HG02973 (cell line): ENCODE measurements around the gene ACVRL1.

ENCODE experiments used
- ATAC-seq: cut with Tn5 transposase; IDR thresholded peaks from one replicate; pipeline ENCODE4 v1.9.1; 2021; ENCODE audit warnings: moderate library complexity; ENCODE audit not compliant: unreplicated experiment

ACVRL1 gene

DNA sequence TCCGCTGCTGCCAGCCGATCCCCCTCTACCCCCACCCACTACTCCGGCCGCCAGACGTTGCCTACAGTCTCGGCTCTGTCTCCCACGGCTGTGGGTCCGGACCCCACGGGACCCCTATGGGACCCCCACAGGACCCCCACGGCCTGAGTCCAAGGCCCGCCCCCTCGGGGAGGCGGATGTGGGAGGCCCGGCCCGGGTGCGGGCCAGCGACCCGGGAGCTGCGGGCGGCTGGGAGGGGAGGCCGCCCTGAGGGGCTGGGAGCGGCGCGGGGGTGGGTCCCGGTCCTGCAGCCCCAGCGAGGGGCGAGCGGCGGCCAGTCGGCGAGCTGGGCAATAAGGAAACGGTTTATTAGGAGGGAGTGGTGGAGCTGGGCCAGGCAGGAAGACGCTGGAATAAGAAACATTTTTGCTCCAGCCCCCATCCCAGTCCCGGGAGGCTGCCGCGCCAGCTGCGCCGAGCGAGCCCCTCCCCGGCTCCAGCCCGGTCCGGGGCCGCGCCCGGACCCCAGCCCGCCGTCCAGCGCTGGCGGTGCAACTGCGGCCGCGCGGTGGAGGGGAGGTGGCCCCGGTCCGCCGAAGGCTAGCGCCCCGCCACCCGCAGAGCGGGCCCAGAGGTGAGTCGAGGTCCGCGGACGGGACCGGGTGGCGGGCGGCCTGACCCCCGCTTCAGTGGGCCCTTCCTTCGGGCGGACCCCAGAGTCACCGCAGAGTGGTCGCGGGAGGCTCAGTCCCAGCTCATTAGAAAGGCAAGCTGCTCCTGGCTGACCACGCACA lies at the start of gene ACVRL1:
ACVRL1 (plus strand) TSS at position 422 of the 773 bp plus-strand sequence. CDS start 4,971 bp downstream, outside the sequence.
- ATAC-seq = no peak

- no peak for ATAC-seq
These were observed 46.3 kb upstream of the ACVRL1 start for GRCh38 chr12:51860986-51861385.

- no peak for ATAC-seq
These were observed 44.4 kb upstream of the ACVRL1 start for GRCh38 chr12:51862947-51863346.

DNA sequence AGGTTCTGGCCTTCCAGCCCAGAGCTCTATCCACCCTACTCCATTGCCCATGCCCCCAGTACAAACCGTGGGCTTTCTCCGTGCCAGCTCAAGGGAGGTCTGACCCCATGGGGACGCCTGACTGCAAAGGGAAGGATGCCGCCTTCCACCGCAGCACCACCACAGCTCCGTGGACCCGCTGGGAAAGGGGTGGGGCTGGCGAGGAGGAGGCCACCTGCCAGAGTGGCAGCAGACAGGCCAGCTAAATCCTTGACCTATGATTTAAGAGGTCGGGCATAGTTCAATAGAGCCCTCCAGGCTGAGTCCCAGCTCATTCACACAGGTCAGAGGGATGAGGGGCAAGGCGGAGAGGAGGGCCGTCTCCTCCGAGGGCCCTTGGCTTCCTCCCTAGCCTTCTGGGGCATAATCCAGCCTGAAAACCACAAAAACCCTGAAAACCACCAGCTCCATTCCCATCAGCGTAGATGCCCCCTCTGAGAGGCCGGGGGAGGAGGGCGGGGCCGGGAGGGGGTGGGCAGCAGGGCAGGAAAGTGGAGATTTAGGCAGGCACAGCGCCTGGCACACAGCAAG lies 43.9 kb upstream of the ACVRL1 start:
- no peak for ATAC-seq

GRCh38 chr12:51863933-51864832 lies 43.1 kb upstream of the ACVRL1 start:
- ATAC-seq = no peak

DNA sequence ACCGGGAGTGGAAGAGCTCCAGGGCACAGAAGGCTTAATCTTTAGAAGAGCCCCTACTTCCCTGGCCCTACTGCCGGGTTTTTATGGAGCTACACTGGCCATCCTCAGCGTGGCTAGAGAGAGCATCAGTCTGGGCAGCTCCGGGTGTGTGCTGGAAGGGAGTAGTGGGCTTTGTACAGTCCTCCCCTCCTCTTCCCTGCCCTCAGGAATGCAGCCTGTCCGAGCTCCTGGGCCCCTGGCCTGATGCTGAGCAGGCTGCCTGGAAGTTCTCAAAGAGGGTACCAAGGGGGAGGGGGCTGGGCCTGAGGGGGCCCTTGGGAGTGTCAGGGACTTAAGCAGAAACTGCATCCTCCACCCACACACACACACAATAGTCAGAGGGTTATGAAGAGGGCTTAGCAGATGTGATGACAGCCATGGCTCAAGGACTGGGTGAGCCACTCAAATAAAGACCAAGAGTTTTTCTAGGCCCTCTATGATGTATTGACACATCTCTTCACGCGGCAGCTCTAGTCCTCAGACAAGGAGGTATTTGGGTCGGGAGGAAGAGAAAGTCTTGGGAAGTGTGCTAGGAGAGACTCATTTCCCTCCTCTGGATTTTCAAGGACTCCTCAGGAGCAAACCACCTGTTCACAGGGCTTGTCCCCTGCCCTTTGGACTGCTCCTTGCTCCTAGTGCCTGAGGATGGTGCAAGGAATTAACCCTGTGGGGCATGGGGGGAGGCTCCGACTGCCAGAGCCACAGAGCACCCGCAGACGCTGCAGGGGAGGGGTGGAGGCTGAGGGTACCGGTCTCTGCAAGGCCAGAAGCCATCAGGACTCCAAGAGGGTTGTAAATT lies 42.3 kb upstream of the ACVRL1 start:
- no peak for ATAC-seq

DNA sequence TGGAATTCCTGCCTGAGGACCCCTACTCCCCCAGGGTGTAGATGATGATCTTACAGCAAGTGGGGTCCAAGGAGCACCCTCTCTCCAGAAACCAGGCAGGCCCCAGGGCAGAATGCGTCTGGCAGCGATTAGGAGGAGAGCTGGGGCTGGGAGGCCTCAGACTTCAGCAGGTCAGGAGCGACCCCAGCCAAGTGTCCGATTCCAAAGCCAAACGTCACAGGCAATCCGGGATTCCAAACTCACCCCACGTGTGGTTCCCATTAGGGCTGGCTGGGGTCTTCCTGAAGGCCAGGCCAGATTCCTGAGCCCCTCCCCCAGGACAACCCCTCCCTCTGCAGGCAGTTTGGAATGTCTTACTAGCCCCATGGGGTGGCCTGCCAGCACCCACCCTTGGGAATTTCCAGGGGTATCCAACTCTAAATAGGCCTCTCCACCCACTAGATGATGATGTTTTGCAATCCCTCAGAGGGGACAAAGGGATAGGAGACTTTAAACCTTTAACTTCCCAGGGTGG lies 41.5 kb upstream of the ACVRL1 start:
- ATAC-seq = no peak

- ATAC-seq = no peak
These were observed 41.0 kb upstream of the ACVRL1 start for GRCh38 chr12:51866324-51866723.

- no peak for ATAC-seq
These were observed 40.5 kb upstream of the ACVRL1 start for GRCh38 chr12:51866762-51867161.

- ATAC-seq = no peak
These were observed 39.9 kb upstream of the ACVRL1 start for GRCh38 chr12:51867371-51867770.

- no peak for ATAC-seq
These were observed 39.4 kb upstream of the ACVRL1 start for GRCh38 chr12:51867796-51868428.

- ATAC-seq = no peak
These were observed 38.3 kb upstream of the ACVRL1 start for GRCh38 chr12:51868821-51869495.

DNA sequence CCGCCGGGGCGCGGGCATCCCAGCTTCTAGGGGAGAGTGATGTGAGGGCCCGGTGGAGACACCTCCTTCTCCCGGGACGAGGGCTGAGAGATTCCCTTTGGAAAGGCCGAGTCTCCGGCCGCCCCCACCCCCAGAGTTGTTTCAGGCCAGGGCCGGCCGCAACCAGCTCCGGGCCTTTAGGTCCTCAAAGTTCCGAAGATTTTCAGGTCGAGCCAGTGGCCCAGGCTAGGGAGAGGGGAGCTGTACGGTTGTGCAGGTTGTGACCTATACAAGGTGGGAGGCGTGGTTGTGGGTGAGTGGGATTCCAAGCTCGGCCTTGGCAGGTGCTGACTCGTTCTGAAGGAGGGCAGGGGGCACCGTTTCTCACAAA lies 37.8 kb upstream of the ACVRL1 start:
- no peak for ATAC-seq

- ATAC-seq = no peak
These were observed 37.4 kb upstream of the ACVRL1 start for GRCh38 chr12:51869931-51870330.

GRCh38 chr12:51870504-51870903 lies 36.8 kb upstream of the ACVRL1 start:
- ATAC-seq = no peak

GRCh38 chr12:51871126-51871525 lies 36.2 kb upstream of the ACVRL1 start:
- no peak for ATAC-seq

GRCh38 chr12:51871918-51872688 lies 35.2 kb upstream of the ACVRL1 start:
- no peak for ATAC-seq

DNA sequence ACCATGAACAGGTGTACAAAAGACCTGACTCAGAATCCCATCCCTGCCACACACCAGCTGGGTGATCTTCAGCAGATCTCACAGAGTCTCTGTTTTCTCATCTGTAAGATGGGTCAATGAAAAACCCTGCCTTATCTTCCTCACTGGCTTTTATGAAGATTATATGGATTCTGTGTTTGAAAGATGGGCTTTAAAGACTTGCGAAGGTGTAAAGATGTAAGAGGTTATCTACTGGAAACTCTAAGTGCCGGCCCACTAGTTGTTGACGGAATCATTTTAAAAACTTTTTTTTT lies 34.7 kb upstream of the ACVRL1 start:
- ATAC-seq = no peak
